IMR-90 (cell line): ENCODE results near the gene GPR17. TPM values are rescaled to one million over a fixed set of nuclear protein-coding genes. Genes with fewer than 3 reads are reported as not detected.

Experiments used
- CTCF ChIP-seq: conservative IDR thresholded peaks from 2 replicates; pipeline ENCODE4 v1.5.1; 2012; ENCODE audit warnings: mild to moderate bottlenecking, low read depth, low read length, improper control_type of control experiment
- polyA plus RNA-seq, 3 experiments: library from polyadenylated mRNA; depleted of rRNA; stranded (reverse); fragments of >200 nt; gene quantifications; 2 replicates each; pipeline ENCODE4 v1.2.3, GENCODE V29; 2012; ENCODE audit warnings: low replicate concordance in 1 of 3
- total RNA-seq: library from RNA; depleted of rRNA; stranded (reverse); fragments of >200 nt; gene quantifications from 2 replicates; pipeline ENCODE4 v1.2.3, GENCODE V29; 2012

The GPR17 gene
- total and polyA plus RNA-seq, 2 of the 4 experiments (the other 2 are of a cell fraction), result not detected

- TF ChIP-seq CTCF, result no peak
Observed at GRCh38 chr2:127627740-127628571, 18.0 kb upstream of the GPR17 start (continued).
